ENCODE data around the gene STRIP2.
"Not testable (repeated sequence)": the region's sequence is repeated elsewhere in the genome, so short reads cannot be mapped to it uniquely, and the experiment has no call there.

The STRIP2 gene

DNA sequence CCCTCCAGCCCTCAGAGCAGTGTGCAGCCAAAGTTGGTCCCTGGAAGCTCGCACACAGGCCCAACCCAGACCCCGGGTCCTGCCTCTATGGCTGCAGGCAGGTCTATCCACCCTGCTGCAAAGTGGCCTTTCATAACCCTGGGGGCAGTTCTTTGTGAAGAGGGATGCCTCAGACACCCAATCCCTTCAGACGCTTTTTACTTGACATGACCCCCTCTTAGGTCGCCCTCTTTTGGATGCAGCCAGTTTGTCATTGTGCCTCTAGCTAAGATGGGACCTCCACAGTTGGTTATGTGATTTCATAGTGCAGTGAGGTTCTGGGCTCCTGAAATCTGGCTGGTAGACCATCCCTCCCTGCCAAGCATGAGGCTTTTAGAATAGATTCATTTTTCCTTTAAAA lies 95.4 kb downstream of the STRIP2 start:
- H3K36me3 ChIP-seq (ENCODE audit: insufficient read depth) = no peaks in the 10 kb centered on the region
- no peaks in the 10 kb centered on the region for H4K20me1 ChIP-seq (ENCODE audit: insufficient read depth)
- no peaks in the 10 kb centered on the region for H3K79me2 ChIP-seq (ENCODE audit: insufficient read depth, low read depth)
- TF ChIP-seq, protein P1, sequence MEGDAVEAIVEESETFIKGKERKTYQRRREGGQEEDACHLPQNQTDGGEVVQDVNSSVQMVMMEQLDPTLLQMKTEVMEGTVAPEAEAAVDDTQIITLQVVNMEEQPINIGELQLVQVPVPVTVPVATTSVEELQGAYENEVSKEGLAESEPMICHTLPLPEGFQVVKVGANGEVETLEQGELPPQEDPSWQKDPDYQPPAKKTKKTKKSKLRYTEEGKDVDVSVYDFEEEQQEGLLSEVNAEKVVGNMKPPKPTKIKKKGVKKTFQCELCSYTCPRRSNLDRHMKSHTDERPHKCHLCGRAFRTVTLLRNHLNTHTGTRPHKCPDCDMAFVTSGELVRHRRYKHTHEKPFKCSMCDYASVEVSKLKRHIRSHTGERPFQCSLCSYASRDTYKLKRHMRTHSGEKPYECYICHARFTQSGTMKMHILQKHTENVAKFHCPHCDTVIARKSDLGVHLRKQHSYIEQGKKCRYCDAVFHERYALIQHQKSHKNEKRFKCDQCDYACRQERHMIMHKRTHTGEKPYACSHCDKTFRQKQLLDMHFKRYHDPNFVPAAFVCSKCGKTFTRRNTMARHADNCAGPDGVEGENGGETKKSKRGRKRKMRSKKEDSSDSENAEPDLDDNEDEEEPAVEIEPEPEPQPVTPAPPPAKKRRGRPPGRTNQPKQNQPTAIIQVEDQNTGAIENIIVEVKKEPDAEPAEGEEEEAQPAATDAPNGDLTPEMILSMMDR (conservative IDR thresholded peaks at IDR 0.05; ENCODE audit: low read depth, low read length) = no peak
- no peak overlapping the region for H3K9ac ChIP-seq
- no peaks in the 10 kb centered on the region for H3K27me3 ChIP-seq (ENCODE audit: insufficient read depth, low read depth)
- no peak overlapping the region for H2AFZ ChIP-seq (ENCODE audit: low read depth)
- H3K4me3 ChIP-seq (IDR thresholded peaks at IDR 0.05; ENCODE audit: insufficient read depth, low read depth, low read length) = no peak overlapping the region
- no peak overlapping the region for H3K27ac ChIP-seq
- no peak overlapping the region for H3K4me2 ChIP-seq
- peaks cover under 1% of the 10 kb centered on the region for H3K4me1 ChIP-seq (ENCODE audit: low read depth, poor library complexity, severe bottlenecking)

DNA sequence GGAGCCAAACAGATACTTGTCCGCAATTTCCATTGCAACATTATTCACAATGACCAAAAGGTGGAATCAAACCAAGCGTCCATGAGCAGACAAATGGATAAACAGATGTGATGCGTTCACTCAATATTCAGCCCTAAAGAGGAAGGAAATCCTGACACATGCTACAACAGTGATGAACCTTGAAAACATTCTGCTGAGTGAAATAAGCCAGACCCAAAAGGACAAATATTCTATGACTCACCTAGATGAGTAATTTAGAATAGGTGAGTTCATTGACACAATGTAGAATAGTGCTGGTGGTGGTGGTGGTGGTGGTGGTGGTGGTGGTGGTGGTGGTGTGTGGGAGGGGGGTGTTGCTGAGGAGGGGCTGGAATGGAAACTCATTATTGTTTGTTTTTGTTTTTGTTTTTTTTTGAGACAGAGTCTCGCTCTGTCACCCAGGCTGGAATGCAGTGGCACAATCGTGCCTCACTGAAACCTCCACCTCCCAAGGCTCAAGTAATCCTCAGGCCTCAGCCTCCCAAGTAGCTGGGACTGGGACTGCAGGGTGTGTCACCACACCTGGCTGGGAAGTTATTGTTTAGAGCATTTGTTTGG lies 96.7 kb downstream of the STRIP2 start:
- no peaks in the 10 kb centered on the region for H3K36me3 ChIP-seq (ENCODE audit: insufficient read depth)
- H3K27ac ChIP-seq = no peak overlapping the region
- H2AFZ ChIP-seq (ENCODE audit: low read depth) = no peak overlapping the region
- no peaks in the 10 kb centered on the region for H3K4me1 ChIP-seq (ENCODE audit: low read depth, poor library complexity, severe bottlenecking)
- TF ChIP-seq, protein P1 (conservative IDR thresholded peaks at IDR 0.05; ENCODE audit: low read depth, low read length) = no peak
- no peaks in the 10 kb centered on the region for H4K20me1 ChIP-seq (ENCODE audit: insufficient read depth)
- H3K9ac ChIP-seq = no peak overlapping the region
- H3K79me2 ChIP-seq (ENCODE audit: insufficient read depth, low read depth) = no peaks in the 10 kb centered on the region
- no peak overlapping the region for H3K4me2 ChIP-seq
- no peaks in the 10 kb centered on the region for H3K27me3 ChIP-seq (ENCODE audit: insufficient read depth, low read depth)
- H3K4me3 ChIP-seq (IDR thresholded peaks at IDR 0.05; ENCODE audit: insufficient read depth, low read depth, low read length) = no peak overlapping the region

DNA sequence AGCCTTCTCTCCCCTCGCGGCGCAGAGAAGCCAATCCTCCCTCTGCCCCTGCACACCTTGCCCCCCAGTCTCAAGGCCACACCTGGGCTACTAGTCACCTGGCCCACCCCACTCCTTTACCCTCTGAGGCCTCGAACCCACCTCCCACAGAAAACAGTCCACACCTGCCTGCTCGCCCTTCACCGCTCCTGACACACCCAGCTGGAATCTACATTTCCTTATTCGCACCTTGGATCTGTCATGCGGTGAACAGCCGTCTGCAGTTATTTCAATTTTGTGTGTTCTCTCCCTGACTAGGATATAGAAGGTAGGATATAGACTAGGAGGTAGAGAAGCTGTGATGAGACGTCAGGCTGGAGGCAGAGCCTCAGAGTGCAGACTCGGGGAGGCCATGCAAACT lies 97.5 kb downstream of the STRIP2 start:
- Histone ChIP-seq H3K79me2 (ENCODE audit: insufficient read depth, low read depth) (no peaks in the 10 kb centered on the region), H3K27me3 (ENCODE audit: insufficient read depth, low read depth) (no peaks in the 10 kb centered on the region), H3K4me1 (ENCODE audit: low read depth, poor library complexity, severe bottlenecking) (no peaks in the 10 kb centered on the region), H2AFZ (ENCODE audit: low read depth) (no peak overlapping the region), H3K4me3 (IDR thresholded peaks at IDR 0.05; ENCODE audit: insufficient read depth, low read depth, low read length) (no peak overlapping the region), H3K27ac (no peak overlapping the region), H3K4me2 (no peak overlapping the region), H3K36me3 (ENCODE audit: insufficient read depth) (no peaks in the 10 kb centered on the region), H4K20me1 (ENCODE audit: insufficient read depth) (no peaks in the 10 kb centered on the region), H3K9ac (no peak overlapping the region)
- TF ChIP-seq, protein P1 (conservative IDR thresholded peaks at IDR 0.05; ENCODE audit: low read depth, low read length) = no peak

GRCh38 chr7:129532375-129532774 lies 98.1 kb downstream of the STRIP2 start:
- H3K4me1 ChIP-seq (ENCODE audit: low read depth, poor library complexity, severe bottlenecking) = no peaks in the 10 kb centered on the region
- H4K20me1 ChIP-seq (ENCODE audit: insufficient read depth) = no peaks in the 10 kb centered on the region
- no peak overlapping the region for H3K4me2 ChIP-seq
- TF ChIP-seq, protein P1 (conservative IDR thresholded peaks at IDR 0.05; ENCODE audit: low read depth, low read length) = no peak
- H2AFZ ChIP-seq (ENCODE audit: low read depth) = no peak overlapping the region
- no peak overlapping the region for H3K4me3 ChIP-seq (IDR thresholded peaks at IDR 0.05; ENCODE audit: insufficient read depth, low read depth, low read length)
- no peaks in the 10 kb centered on the region for H3K79me2 ChIP-seq (ENCODE audit: insufficient read depth, low read depth)
- H3K9ac ChIP-seq = no peak overlapping the region
- H3K27me3 ChIP-seq (ENCODE audit: insufficient read depth, low read depth) = no peaks in the 10 kb centered on the region
- no peaks in the 10 kb centered on the region for H3K36me3 ChIP-seq (ENCODE audit: insufficient read depth)
- H3K27ac ChIP-seq = no peak overlapping the region

DNA sequence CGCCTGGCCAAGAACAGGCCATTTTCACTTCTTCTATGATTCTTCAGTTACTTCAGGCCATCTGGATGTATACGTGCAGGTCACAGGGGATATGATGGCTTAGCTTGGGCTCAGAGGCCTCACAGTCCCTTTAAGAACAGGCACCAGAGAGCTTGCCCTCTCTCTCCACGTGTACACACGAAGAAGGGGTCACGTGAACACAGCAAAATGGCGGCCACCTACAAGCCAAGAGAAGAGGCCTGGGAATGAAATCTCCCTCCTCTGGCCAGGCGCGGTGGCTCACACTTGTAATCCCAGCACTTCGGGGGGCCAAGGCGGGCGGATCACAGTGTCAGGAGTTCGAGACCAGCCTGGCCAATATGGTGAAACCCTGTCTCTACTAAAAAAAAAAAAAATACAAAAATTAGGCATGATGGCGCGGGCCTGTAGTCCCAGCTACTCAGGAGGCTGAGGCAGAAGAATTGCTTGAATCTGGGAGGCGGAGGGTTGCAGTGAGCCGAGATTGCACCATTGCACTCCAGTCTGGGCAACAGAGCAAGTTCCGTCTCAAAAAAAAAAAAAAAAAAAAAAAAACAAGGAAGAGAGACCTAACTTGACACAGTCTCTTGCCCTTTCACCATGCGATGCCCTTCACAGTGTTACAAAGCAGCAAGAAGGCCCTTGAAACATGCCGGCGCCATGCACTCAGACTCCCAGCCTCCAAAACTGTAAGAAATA lies 100.5 kb downstream of the STRIP2 start:
- not testable (repeated sequence) for H3K27me3 ChIP-seq (ENCODE audit: insufficient read depth, low read depth); H3K36me3 ChIP-seq (ENCODE audit: insufficient read depth); H3K27ac ChIP-seq; H3K79me2 ChIP-seq (ENCODE audit: insufficient read depth, low read depth); H3K4me3 ChIP-seq (IDR thresholded peaks at IDR 0.05; ENCODE audit: insufficient read depth, low read depth, low read length); H4K20me1 ChIP-seq (ENCODE audit: insufficient read depth); H2AFZ ChIP-seq (ENCODE audit: low read depth); H3K4me1 ChIP-seq (ENCODE audit: low read depth, poor library complexity, severe bottlenecking); H3K9ac ChIP-seq; H3K4me2 ChIP-seq
